DOHH2 (cell line): Measurements from ENCODE around the gene MED23.

Source experiments
- H3F3A ChIP-seq: fragments of 200-600 bp; sonication (generic), shearing (Covaris generic); 2 replicates; pipeline ENCODE4 v1.6.0; 2016; ENCODE audit warnings: antibody characterized with exemption, mild to moderate bottlenecking; ENCODE audit not compliant: control insufficient read depth, insufficient read depth
- H3K27ac ChIP-seq: fragments of 200-600 bp; sonication (generic); 2 replicates; pipeline ENCODE4 v1.5.1; 2014; ENCODE audit warnings: low read depth, mild to moderate bottlenecking, low read length, moderate library complexity
- H3K27me3 ChIP-seq: fragments of 200-600 bp; sonication (generic); 2 replicates; pipeline ENCODE4 v1.6.1; 2014; ENCODE audit warnings: mild to moderate bottlenecking, low read length, mixed read lengths; ENCODE audit not compliant: control insufficient read depth
- H3K36me3 ChIP-seq: fragments of 200-600 bp; sonication (generic); 2 replicates; pipeline ENCODE4 v1.6.1; 2014; ENCODE audit warnings: mild to moderate bottlenecking, low read length, moderate library complexity, mixed read lengths; ENCODE audit not compliant: control insufficient read depth
- H3K4me1 ChIP-seq: fragments of 200-600 bp; sonication (generic); 2 replicates; pipeline ENCODE4 v1.6.1; 2014; ENCODE audit warnings: mild to moderate bottlenecking, low read length, mixed read lengths; ENCODE audit not compliant: control insufficient read depth
- H3K4me2 ChIP-seq: fragments of 200-600 bp; sonication (generic); 2 replicates; pipeline ENCODE4 v1.6.0; 2014; ENCODE audit warnings: mild to moderate bottlenecking, low read length, moderate library complexity
- H3K4me3 ChIP-seq: fragments of 200-600 bp; sonication (generic); 2 replicates; pipeline ENCODE4 v1.5.1; 2014; ENCODE audit warnings: mild to moderate bottlenecking, low read length, mixed read lengths
- H3K79me2 ChIP-seq: fragments of 200-600 bp; sonication (generic); 2 replicates; pipeline ENCODE4 v1.6.1; 2014; ENCODE audit warnings: mild to moderate bottlenecking, low read length, mixed read lengths; ENCODE audit not compliant: control insufficient read depth
- H3K9me2 ChIP-seq: fragments of 200-600 bp; sonication (generic); replicated peaks from 2 replicates; pipeline ENCODE4 v1.6.1; 2014; ENCODE audit warnings: mild to moderate bottlenecking, low read length, mixed read lengths; ENCODE audit not compliant: control insufficient read depth
- H3K9me3 ChIP-seq: fragments of 200-600 bp; sonication (generic); 2 replicates; pipeline ENCODE4 v1.6.1; 2014; ENCODE audit warnings: antibody characterized with exemption, low read length, mixed read lengths; ENCODE audit not compliant: control insufficient read depth, insufficient read depth
- H4K20me1 ChIP-seq: fragments of 200-600 bp; sonication (generic); 2 replicates; pipeline ENCODE4 v1.6.0; 2014; ENCODE audit warnings: low read depth, mild to moderate bottlenecking, antibody characterized with exemption, low read length, moderate library complexity; ENCODE audit not compliant: control insufficient read depth, insufficient read depth
- EZH2phosphoT487 ChIP-seq: fragments of 200-600 bp; sonication (generic); IDR thresholded peaks from 2 replicates; pipeline ENCODE4 v1.6.1; 2017; ENCODE audit warnings: borderline replicate concordance, mild to moderate bottlenecking, antibody characterized with exemption, low read length, moderate library complexity, mixed read lengths
- TF ChIP-seq, protein P1 (sequence below): fragments of 200-600 bp; sonication (generic); IDR thresholded peaks from one replicate; pipeline ENCODE4 v1.5.1; 2014; ENCODE audit warnings: antibody characterized with exemption, mild to moderate bottlenecking, low read depth, low read length; ENCODE audit not compliant: poor library complexity, severe bottlenecking

The MED23 gene

DNA sequence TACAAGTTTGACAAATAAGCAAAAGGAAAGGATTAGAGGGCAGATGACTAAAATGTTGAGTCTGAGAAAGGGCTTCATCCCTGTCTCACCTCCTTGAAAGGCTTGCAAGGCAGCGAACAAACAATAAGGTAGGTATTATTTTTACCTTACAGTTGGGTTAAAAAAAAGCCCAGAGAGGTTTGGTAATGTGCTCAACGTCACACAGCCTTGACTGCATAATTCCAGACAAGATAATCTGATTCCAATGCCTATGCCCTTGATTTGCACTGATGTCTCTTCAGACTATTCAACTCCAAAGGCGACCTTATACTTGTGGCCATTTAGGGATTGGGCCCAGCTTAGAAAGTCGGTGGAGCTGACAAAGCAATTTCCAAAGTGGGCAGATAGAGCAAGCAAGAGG lies 53.4 kb downstream of the MED23 start:
- H3K4me1 ChIP-seq: no peaks in the 10 kb centered on the region
- H3K9me2 ChIP-seq: no peaks in the 10 kb centered on the region
- no peaks in the 10 kb centered on the region for H3K9me3 ChIP-seq
- H3K4me3 ChIP-seq: no peak overlapping the region
- H3K79me2 ChIP-seq: no peaks in the 10 kb centered on the region
- no peaks in the 10 kb centered on the region for H4K20me1 ChIP-seq
- H3K4me2 ChIP-seq: no peak overlapping the region
- no peaks in the 10 kb centered on the region for H3K27me3 ChIP-seq
- 0 out of 2 replicates have a peak, but pooled peaks cover 2% of the 10 kb centered on the region for H3K36me3 ChIP-seq
- TF ChIP-seq, protein P1, sequence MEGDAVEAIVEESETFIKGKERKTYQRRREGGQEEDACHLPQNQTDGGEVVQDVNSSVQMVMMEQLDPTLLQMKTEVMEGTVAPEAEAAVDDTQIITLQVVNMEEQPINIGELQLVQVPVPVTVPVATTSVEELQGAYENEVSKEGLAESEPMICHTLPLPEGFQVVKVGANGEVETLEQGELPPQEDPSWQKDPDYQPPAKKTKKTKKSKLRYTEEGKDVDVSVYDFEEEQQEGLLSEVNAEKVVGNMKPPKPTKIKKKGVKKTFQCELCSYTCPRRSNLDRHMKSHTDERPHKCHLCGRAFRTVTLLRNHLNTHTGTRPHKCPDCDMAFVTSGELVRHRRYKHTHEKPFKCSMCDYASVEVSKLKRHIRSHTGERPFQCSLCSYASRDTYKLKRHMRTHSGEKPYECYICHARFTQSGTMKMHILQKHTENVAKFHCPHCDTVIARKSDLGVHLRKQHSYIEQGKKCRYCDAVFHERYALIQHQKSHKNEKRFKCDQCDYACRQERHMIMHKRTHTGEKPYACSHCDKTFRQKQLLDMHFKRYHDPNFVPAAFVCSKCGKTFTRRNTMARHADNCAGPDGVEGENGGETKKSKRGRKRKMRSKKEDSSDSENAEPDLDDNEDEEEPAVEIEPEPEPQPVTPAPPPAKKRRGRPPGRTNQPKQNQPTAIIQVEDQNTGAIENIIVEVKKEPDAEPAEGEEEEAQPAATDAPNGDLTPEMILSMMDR: no peak
- TF ChIP-seq EZH2phosphoT487: no peak
- no peak overlapping the region for H3K27ac ChIP-seq
- no peaks in the 10 kb centered on the region for H3F3A ChIP-seq

DNA sequence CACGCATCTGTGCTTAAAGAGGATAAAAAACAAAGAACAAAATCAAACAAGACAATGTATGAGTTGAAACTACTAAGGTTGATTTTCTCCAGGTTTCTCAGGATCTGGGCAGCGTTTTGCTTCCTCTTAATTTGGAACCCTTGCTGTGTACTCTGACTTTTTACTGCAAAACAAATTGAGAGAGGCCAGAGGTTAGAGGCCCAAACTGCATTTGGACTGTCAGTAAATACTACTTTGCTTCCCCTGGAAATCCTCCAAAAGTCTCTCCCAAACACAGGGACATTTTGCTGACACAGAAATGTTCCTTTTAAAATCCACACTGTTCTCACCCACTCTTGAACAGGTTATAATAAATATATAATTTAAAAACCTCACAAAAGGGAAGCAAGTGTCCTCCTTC lies 53.9 kb downstream of the MED23 start:
- Histone ChIP-seq H3K9me3 (no peaks in the 10 kb centered on the region), H3K4me1 (no peaks in the 10 kb centered on the region), H3K4me2 (no peak overlapping the region), H3K9me2 (no peaks in the 10 kb centered on the region), H3K79me2 (no peaks in the 10 kb centered on the region), H3F3A (no peaks in the 10 kb centered on the region), H4K20me1 (no peaks in the 10 kb centered on the region), H3K27ac (no peak overlapping the region), H3K36me3 (no peaks in the 10 kb centered on the region), H3K4me3 (no peak overlapping the region), H3K27me3 (no peaks in the 10 kb centered on the region)
- TF ChIP-seq EZH2phosphoT487: no peak
- TF ChIP-seq, protein P1: no peak

DNA sequence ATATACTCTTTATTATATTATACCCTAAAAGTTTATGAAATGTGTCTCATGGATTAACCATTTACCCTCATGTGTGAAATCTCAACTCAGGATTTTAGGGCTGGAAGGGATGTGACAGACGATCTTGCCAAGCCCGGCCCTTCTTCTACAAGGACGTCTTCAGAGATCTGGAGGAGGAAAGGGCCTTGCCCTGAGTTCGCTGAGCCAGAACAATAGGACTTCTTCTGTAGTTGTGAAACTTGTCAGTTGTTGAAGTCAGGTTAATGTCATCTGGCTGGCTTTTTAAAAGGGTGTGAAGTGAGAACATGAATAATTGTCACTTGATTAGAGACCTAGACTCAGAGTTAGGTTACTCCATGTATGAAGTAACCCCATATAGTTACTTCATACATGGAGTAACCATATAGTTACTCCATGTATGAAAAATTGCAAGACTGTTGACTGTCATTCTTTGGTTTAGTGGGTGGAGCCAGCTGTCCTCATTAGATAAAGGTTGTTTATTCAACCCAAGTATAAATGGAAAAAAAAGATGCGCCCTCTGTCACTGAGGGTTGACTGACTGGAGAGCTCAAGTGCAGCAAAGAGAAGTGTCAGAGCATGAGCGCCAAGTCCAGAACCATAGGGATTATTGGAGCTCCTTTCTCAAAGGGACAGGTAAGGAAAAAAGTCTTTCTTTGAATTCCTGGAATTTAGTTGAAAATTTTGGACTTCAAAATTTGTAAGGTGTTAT lies 55.2 kb downstream of the MED23 start, which contains the start of gene ARG1:
Gene ARG1, plus strand, starts transcription at position 541 of the 730 bp plus-strand sequence. Its CDS starts 57 bp downstream, at position 598.
- Histone ChIP-seq H3K4me3 (no peak within 1 kb of the TSS), H3K4me2 (no peak within 1 kb of the TSS), H4K20me1 (no peaks in the 10 kb centered on the region), H3K79me2 (no peaks in the 10 kb centered on the region), H3K27ac (no peak within 1 kb of the TSS), H3K27me3 (no peaks in the 10 kb centered on the region), H3K4me1 (no peaks in the 10 kb centered on the region), H3F3A (no peaks in the 10 kb centered on the region), H3K9me2 (no peaks in the 10 kb centered on the region), H3K9me3 (no peaks in the 10 kb centered on the region), H3K36me3 (no peaks in the 10 kb centered on the region)
- TF ChIP-seq, protein P1: no peak
- no peak for TF ChIP-seq EZH2phosphoT487
